HL-60 (cell line): ENCODE measurements around the gene P2RX3.

Source experiments
- SPI1 ChIP-seq: IDR thresholded peaks from 2 replicates; pipeline ENCODE4 v1.6.1; 2012; ENCODE audit warnings: low read depth, mild to moderate bottlenecking, borderline replicate concordance
- TF ChIP-seq, protein P1 (sequence below): IDR thresholded peaks from one replicate; pipeline ENCODE4 v1.5.1; 2011; ENCODE audit warnings: low read length, control low read depth, inconsistent platforms; ENCODE audit not compliant: insufficient read depth

DNA sequence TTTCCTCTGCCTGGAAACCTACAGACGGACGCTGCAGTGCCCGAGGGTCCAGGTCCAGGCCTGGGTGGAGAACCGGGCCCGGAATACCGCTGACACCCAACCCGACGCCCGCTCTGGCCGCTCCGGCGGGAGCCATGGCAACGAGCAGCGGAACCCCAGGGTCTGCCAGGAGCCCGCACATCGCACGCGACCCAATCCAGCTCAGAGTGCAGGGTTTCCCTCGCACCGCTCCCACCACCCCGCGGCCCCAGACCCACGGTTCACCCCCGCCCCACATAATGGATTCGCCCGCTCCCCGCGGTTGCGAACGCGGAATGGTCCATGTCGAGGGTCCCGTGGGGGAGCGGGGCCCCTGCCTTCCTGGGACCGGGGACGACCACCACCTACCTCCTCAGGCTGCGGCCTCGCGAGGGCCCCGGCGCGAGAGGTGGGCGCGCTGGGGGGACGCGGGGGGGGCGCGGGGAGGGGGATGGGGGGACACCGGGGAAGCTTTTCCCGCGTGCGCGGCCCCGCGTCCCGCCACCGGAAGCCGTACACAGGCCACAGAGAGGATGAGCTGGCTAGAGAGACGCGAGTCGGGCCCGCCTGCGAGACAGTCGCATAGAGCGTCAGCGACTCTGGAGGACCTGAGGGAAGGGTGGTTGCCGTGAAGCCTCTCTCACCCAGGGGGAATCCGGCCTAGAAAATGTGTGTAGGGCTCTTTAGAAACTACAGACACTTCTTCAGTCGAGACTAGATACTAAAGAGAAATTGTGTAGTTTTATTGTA, 2.6 kb upstream of the P2RX3 start, which contains the start of gene SSRP1:
- TF ChIP-seq, protein P1, sequence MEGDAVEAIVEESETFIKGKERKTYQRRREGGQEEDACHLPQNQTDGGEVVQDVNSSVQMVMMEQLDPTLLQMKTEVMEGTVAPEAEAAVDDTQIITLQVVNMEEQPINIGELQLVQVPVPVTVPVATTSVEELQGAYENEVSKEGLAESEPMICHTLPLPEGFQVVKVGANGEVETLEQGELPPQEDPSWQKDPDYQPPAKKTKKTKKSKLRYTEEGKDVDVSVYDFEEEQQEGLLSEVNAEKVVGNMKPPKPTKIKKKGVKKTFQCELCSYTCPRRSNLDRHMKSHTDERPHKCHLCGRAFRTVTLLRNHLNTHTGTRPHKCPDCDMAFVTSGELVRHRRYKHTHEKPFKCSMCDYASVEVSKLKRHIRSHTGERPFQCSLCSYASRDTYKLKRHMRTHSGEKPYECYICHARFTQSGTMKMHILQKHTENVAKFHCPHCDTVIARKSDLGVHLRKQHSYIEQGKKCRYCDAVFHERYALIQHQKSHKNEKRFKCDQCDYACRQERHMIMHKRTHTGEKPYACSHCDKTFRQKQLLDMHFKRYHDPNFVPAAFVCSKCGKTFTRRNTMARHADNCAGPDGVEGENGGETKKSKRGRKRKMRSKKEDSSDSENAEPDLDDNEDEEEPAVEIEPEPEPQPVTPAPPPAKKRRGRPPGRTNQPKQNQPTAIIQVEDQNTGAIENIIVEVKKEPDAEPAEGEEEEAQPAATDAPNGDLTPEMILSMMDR: no peak
- no peak for TF ChIP-seq SPI1
